NCI-H146 treated with DMSO at 0.1 percent for 48 hours (cell line): ENCODE data around the gene SIRPB1.
"Not testable (repeated sequence)": the region's sequence is repeated elsewhere in the genome, so short reads cannot be mapped to it uniquely, and the experiment has no call there.

Source experiments
- DNase-seq: peaks from one replicate; lab custom pipeline; 2025; ENCODE audit not compliant: unreplicated experiment; lab: John Stamatoyannopoulos, UW

SIRPB1 gene

DNA sequence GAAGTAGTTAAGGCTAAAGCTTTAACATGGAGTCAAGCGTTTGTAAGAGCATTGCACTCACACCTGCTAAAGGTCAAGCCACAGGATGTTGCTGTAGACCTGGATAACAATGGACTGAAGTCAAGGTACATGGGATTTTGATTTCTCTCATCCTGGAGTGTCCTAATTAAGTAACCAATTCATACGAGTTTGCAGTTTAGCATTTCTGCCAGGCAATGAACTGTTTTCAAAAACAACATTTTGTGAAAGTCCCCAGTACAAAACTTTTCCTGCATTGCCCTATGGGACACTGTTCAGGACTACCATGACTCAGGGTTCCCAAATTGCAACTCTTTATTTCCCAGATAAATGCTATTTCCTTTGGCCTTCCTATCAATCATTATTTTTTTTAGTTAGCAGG, 17.4 kb upstream of the SIRPB1 start:
- no peak for DNase-seq

DNA sequence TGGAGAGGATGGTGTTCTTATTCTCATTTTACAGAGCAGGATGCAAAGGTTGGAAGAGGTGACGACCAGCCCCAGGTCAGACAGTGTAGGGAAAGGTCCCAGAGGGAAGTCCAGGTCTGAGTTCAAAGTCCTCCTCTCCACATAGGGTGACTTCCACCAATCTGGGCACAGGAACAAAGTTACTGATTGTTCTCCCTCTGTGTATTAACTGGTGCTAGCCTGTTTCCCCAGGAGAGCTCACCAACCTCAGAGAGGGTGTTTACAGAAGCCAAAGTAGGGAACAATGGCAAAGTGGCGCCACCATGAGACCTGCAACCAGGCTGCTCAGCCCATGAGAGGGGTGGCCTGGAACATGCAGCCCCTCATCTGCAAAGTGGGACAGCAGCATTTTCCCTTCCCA, 16.8 kb upstream of the SIRPB1 start:
- DNase-seq, result no peak

DNA sequence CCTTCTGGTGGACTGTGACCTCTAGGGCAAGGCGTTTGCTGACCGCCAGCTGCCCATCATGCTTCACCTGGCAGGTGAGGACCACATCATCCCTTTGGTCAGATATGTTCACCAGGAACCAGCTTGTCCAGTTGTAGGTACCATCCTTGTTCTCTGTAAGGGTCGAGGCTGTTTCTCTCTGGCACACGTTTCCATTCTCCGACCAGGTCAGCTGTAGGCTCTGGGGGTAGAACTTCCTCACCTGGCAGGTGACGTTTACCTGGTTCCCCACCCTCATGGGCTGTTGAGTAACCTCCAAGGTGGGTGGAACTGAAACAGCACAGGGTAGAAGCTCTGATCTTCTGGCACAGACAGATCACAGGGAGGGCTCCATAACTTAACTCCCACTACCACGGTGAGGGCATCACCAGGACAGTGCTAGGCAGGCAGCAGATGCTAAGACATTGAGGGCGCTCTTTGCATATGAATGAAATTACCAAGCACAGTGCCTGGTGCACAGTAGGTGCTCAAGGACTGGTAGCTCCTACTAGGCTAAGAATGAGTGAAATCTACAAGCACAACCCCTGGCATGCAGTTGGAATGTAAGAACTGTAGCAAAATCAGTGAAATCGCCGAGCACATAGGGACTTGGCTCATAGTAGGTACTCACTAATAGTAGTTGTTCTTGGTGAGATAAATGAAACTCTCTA, 15.6 kb upstream of the SIRPB1 start:
- no peak for DNase-seq

DNA sequence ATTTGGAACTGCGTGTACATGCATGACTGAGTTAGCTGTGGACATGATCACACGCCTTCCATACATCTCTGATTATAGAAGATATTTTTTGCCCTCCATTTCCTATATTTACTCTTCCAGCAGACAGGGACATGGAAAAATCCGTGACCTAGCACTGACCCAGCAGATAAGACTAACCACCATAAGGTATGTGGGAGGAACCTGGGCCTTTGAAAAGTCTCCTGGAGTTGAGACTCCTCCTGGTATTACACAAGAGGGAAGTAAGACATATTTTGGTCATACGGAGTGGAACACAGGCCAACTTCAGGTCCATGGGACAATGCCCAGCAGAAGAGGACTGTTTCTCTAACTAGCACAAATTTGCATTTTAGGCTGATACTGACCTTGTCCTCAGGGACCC, 13.7 kb upstream of the SIRPB1 start:
- DNase-seq, result no peak

DNA sequence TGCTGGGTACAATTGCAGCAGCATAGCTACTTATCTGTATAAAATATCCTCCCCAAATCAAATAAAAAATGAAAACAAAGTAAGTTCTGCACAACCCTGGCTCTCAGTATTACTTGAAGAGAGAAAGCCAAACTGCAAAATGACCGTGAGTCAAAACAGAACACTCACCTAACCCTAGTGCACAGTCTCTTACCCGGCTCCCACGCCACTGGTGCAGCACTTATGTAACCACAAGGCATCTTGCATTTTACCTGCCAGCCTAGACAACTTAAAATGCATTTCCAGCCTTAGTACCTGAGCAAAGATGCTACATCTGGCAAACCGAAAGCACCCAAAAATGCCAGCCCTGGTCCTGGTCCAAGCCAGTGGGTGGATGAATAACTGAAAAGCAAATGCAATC, 12.4 kb upstream of the SIRPB1 start:
- DNase-seq, result no peak

DNA sequence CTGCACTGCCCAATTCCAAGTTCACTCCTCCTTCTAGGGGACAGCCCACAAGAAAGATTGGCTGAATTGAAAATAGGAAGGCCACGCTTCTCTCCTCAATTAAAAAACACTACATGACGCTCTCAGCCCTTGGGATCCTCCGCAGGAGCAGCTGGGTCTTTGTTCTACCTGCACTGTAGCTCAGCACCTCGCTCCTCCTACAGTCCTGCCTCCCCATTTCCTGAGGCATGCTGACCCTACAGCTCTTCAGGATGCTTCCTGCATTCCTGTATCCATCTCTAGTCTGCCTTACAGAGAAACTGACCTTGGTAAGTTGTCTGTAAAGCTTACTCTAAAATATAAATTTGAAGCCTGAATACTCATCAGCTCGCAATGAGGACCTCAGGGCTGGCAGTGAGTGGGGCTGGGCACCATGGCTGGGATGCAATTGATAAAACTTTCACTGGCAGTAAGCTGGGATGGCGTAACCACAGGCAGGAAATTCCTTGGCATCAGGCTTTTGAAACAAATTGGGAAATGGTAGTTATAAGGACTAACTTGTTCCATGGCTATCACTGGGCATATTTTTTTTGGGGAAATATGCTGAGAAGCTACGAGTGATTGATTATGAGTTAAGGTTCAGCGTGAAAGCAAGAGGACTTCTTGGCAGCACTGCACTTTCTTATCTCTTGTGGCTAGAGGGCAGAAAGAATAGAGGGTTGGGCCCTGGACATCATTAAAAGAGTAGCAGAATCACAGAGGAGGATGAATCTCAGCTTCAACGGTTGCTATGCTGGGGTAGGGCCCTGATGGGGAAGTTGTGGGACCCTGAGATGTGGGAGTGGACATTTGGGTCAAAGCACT, 11.7 kb upstream of the SIRPB1 start:
- DNase-seq, result no peak

DNA sequence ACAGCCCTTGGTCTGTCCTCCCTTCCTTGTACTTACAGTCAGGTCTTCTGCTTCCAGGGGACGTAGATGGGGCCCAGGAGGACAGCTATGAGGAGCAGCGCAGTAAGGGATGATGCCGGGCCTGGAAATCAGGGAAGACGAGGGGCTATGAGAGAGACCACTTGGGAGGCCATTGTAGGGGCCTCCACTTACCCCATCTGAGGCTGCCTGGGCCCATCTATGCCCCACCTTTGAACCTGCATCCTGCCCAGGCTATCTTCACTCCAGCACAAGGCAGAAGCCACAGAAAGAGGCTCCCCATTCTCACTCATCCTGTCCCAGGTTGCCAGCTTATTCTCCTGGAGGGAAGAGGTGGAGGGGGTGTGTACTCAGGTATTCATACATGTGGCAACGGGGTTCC, 10.4 kb upstream of the SIRPB1 start:
- no peak for DNase-seq

DNA sequence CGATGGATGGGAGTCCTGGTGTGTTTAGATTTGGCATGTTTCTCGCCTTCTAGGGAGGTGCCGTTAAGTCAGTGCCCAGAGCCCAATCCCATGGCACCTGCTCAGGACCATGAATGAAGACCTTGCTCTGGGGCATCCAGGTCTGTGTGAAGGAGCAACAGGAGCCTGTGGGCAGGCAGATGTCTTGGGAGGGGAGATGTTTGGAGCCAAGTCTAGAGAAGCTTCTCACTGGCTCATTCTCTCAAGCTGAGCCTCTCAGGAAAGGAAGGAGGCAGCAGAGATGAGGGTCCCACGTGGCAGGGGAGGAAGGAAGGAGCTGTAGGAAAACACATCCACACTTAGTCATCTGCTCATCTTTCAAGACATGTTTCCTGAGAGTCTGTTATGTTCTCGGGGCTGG, 9.5 kb upstream of the SIRPB1 start:
- no peak for DNase-seq

DNA sequence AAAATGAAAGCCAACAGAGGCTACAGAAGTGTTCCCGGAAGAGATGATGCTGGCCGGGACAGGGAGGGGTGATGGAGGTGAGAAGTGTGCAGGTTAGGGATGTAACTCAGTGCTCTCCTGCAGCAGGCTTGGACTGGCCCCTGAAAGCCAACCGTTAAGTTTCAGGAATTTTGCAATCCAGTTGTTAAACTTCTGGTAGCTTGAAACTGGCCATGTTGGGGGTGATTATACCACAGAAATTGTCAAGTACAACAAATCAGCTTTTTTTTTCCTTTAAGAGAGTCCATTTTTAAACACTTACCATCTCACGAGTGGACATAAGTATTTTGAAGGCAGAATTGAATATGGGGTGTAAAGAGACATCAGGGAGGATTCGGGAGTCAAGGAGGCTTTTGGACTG, 8.8 kb upstream of the SIRPB1 start:
- no peak for DNase-seq

DNA sequence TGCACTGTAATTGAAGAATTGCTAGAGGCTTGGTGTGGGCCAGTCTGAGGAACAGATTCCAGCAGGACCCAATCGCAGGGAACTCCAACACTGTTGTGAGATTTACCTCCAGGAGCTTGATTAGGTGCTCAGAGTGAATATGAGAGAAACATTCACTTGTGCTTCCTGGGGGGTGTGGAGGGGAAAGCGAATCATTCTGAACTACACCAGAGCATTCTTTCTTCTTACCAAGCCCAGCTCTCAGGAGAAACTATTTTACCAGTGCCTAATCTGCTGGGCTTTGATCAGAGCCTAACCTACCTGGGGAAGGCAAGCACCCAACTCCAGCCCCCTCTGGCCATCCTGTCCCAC, 7.4 kb upstream of the SIRPB1 start:
- no peak for DNase-seq

DNA sequence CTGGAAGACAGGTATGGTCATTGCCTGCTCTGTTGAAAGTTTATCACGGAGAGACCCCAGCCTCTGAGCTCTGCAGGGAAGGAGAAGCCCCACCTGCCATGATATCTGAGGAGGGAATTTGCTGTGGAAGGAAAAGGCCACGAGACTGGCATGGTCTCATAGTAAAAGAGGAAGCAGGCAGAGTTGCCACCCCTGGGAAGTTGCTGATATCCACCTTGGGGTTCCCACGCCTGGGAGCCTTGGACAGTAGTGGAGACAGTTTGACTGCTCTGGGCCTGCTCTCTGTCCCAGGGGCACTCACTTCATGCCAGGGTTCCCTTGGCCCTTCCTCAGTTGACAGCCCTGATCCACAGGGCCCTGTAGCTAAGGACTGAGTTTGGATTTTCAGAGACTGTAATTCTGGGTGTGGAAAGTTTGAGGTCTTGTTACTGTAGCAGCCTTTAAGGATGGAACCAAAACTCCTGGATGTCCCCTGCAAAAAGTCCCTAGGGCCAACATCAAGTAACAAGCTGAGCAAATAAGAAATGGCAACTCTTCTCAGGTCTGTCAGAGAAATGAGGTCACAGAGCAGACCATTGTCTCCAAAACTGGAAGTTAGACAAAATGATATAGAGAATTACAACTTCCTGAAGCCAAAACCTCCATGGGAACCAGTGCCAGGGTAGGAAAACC, 6.9 kb upstream of the SIRPB1 start:
- no peak for DNase-seq

DNA sequence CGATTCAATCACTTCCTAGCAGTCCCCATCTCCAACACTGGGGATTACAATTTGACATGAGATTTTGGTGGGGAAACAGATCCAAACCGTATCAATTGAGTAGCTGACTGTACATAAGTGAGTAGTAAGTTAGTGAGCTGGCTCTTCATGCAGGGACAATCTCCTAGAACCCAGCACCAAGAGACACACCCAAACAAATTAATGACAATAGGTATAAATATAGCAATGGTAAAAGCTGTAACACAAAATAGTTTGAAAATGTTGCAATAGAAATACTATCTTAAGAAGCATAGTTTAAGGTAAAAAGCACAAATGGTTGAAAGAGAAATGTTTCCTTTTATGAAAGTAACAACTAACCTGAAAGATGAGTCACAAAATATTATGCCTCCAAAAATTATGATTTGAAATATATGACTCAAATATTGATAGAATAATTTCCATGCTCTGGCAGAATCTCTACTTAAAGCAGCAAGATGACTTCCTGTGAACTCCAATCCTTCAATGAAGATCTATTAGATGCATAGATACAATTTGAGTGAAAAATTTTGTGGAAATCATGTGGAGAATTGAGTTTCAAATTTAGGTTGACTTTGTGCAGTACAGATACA, 5.4 kb upstream of the SIRPB1 start:
- no peak for DNase-seq

DNA sequence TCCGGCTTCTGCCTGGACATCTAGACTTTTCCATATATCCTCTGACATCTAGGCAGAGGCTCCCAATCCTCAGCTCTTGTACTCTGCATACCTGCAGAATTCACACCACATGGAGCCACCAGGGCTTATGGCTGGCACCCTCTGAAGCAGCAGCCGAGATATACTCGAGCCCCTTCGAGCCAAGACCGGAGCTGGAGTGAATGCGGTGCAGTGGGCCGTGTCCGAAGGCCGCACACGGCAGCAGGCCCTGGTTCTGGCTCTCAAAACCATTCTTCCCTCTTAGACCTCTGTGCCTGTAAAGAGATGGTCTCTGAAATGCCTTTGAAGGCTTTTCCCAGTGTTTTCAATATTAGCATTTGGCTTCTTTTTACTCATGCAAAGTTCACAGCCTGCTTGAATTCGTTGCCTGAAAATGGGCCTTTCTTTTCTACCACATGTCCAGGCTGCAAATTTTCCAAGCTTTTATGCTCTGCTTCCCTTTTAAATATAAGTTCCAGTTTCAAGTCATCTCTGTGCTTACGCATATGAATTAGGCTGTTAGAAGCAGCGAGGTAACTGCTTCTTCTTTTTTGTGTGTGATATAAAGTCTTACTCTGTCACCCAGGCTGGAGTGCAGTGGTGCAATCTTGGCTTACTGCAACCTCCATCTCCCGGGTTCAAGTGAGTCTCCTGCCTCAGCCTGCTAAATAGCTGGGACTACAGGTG, 3.8 kb upstream of the SIRPB1 start:
- DNase-seq, result no peak

DNA sequence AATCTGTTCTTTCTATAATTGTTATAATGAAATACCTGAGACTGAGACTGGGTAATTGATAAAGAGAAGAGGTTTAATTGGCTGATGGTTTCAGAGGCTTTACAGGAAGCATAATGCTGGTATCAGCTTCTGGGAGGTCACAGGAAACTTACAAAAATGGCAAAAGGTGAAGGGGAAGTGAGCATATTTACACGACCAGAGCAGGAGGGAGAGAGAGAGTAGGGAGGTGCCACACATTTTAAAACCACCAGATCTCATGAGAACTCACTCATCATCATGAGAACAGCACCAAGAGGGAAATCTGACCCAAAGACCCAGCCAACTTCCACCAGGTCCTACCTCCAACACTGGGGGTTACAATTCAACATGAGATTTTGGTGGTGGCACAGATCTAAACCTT, 2.6 kb upstream of the SIRPB1 start:
- no peak for DNase-seq

DNA sequence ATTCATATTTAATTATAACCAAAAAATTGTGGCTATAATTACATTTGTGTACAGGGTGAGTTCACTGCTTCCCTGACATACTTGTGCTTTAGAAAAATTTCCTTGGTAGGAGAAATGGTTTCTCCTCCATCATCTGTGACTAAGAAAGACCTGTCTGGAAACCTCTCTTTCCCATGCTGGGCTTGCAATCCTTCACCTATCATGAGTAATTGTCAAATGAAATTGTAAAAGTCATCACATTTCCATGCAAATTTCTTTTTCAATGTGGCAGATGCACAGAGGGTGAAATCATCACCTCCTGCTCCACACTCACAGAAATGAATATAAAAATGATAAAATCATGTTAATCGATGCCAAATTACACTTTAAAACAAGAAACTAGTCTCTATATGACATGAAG, 1.5 kb upstream of the SIRPB1 start:
- DNase-seq, result no peak

DNA sequence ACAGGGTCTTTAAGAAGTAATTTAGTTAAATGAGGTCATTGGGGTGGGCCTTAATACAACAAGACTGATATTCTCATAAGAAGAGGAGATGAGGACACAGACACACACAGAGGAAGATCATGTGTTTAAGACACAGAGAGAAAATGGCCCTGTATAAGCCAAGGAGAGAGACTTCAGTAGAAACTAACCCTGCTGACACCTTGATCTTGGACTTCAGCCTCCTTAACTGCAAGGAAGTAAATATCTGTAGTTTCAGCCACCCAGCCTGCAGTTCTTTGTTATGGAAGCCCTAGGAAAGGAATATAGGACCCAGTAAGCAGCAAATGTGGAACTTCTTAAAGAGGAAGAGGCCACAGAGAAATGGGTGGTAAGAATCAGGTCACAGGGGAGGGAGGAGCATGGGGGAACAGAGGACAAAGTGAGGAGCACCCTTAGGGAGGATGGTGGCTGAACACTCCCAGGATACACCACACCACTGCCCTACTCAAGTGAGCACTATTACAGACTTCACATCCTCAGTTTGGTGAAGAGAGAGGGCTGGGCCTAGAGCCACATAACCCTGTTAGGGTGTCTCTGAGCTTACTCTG, 762 bp downstream of the SIRPB1 start:
- DNase-seq, result no peak

DNA sequence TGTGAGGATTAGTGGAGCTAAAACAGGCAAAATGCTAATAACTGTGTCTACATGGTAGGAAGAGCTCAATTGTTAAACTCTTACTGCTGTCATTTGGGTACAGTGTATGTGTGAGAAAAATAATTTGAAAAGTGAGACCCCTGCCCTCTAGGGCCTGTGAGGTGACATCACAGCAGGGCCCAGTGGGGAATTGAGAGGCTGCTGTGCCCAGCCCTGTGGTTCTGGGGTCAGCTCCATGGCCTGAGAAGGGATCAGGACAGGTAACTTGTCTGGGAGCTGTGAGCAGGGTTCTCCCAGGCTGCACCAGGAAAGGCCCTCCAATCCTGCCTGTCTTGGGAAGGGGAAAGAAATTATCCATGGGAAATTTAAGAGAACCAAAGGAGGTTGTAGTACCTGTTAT, 1.3 kb downstream of the SIRPB1 start:
- DNase-seq, result no peak

DNA sequence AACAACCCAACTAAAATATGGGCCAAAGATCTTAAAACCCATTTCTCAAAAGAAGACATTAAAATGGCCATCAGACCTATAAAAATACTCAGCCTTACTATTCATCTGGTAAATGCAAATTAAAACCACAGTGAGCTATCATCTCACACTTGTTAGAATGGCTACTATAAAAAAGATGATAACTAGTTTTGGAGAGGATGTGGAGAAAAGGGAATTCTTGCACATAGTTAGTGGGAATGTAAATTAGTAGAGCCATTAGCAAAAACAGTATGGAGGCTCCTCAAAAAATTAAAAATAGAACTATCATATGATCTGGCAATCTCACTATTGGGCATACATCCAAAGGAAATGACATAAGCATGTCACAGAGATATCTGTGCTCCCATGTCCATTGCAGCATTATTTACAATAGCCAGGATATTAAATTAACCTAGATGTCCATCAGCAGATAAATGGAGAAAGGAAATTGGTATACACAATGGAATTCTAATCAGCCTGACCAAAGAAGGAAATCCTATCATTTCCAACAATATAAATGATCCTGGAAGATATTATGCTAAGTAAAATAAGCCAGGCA, 2.9 kb downstream of the SIRPB1 start:
- DNase-seq, result no peak

DNA sequence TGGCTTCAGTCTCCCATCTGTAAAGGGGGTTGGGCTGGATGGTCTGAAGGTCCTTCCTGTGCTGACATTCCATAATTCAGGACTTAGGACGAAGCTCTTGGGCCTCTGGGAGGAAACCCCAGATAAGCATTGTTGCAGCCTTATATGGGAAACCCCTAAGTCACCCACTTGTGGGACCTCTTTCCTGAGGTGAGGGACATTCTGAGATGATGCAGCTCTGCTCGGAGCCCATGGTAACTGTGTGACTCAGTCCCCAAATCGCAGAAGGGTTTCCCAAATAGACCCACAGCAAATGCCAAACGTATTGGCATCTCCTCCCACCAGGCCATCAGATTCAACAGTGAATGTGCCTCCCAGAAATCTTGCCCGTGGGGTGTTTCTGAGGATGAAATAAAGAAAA, 9.4 kb downstream of the SIRPB1 start:
- DNase-seq, result not testable (repeated sequence)

DNA sequence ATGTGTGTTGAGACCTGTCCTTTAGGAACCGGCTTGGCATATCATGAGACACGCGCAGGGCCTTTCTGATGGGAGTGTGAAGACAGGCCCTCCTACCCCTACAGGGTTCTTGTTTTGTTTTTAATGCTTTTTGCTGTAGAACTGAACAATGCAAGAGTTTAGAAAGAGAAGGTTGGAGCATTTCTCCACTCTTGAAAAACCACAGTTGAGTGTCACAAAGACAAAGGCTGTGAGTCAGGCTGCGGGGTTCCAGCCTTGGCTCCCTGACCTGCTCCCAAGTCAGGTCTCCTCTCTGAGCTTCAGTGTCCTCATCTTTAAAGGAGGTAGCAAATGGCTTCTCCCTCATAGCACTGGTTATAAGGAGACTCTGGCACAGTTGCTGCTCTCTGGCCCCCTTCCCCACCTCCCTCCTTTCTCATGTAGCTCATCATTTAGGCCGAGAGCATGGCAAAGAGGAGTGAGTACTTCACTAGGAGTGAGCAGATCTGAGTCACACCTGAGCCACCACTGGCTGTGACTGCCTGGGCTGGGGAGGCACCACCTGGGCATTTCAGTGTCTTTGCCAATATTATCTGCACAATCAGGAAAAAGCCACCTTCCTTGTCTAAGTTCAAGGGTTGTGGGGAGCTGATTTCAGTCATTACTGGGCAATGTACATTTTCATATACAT, 11.0 kb downstream of the SIRPB1 start:
- not testable (repeated sequence) for DNase-seq
